Activated T-helper 2 cell treated with anti-CD3 and anti-CD28 coated beads, Interferon-gamma antibody, Interleukin-2, Interleukin-4, amounts not matched to agents 10 μg/mL and 5 μg/mL and 100 μg/mL, durations not matched to agents 14 hours and 24 hours and 36 hours (primary cell): ENCODE results near the gene KRTAP5-9. TPM values are rescaled to one million over a fixed set of nuclear protein-coding genes. Genes with fewer than 3 reads are reported as not detected.
"Not testable (repeated sequence)": the region's sequence is repeated elsewhere in the genome, so short reads cannot be mapped to it uniquely, and the experiment has no call there.

Experiments
- DNase-seq: peaks from one replicate; pipeline ENCODE4 v3.0.0; 2021; ENCODE audit warnings: low spot score
- H3K27ac Mint-ChIP-seq: one replicate; pipeline ENCODE4 v1.8.0; 2021; ENCODE audit warnings: mixed read lengths
- H3K27me3 Mint-ChIP-seq: one replicate; pipeline ENCODE4 v1.8.0; 2021; ENCODE audit warnings: low read depth, mixed read lengths
- H3K36me3 Mint-ChIP-seq: one replicate; pipeline ENCODE4 v1.8.0; 2021; ENCODE audit warnings: low read depth, mixed read lengths
- H3K4me1 Mint-ChIP-seq: one replicate; pipeline ENCODE4 v1.8.0; 2021; ENCODE audit warnings: low read depth, mixed read lengths
- H3K4me3 Mint-ChIP-seq: one replicate; pipeline ENCODE4 v1.8.0; 2021; ENCODE audit warnings: low read depth, mild to moderate bottlenecking, moderate library complexity, mixed read lengths
- H3K9me3 Mint-ChIP-seq: one replicate; pipeline ENCODE4 v1.8.0; 2021; ENCODE audit warnings: mixed read lengths
- intact Hi-C: fragments of 100-400 bp; cut with micrococcal nuclease; formaldehyde crosslinking; loops from one replicate; pipeline ENCODE4 v1.15.1; 2023
- total RNA-seq: library from RNA; stranded (reverse); gene quantifications from 2 replicates; pipeline ENCODE4 v1.2.3, GENCODE V29; 2022

KRTAP5-9 gene
- total RNA-seq, 1 donor from 2014 or later, result not detected

DNA sequence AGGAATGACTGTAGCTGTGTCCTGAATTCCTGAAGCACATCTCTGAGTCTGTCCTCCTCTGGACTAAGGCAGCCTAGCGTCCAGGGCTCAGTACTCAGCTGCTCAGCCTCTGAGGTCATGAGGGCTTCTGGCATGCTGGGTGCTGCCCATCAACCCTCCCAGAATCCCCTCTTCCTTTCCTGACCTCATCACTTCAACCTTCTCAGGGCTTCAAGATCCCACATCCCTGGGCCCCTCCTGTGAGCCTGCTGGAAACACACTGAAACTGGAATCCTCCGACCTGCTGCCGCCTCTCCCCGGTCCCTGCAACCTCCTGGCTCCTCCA lies 9.6 kb upstream of the KRTAP5-9 start:
- H3K36me3 Mint-ChIP-seq, result no peaks in the 10 kb centered on the region

DNA sequence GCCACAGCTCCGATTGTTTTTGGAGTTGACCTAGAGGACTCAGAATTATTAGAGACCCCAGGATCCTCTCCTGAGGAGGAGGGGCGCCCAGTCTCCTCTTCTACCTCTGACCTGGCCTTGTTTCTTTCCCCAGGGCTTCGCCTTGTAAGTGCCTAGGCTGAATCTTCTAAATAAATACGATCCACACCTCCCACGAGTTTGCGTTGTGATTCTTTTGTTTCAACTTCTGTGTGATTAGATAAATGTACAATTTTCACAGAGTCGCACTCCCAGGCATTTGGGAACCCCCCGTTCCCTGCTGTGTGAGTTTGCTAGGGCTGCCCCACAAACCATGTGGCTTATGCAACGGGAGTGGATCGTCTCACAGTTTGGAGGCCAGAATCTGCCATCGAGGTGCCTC lies 9.2 kb upstream of the KRTAP5-9 start:
- Mint-ChIP-seq H3K27me3 (no peaks in the 10 kb centered on the region), H3K36me3 (no peaks in the 10 kb centered on the region), H3K4me3 (no peak overlapping the region), H3K4me1 (peaks cover 6% of the 10 kb centered on the region), H3K27ac (no peak overlapping the region), H3K9me3 (peaks cover 16% of the 10 kb centered on the region)
- intact Hi-C loops, result no loop called here
- no peak for DNase-seq

More for the DNA sequence above, 9.6 kb upstream of the KRTAP5-9 start:
- DNase-seq, result no peak
- Mint-ChIP-seq H3K4me1 (peaks cover 4% of the 10 kb centered on the region), H3K9me3 (peaks cover 16% of the 10 kb centered on the region), H3K27me3 (no peaks in the 10 kb centered on the region), H3K27ac (no peak overlapping the region), H3K4me3 (no peak overlapping the region)
- intact Hi-C loops, result no loop called here

DNA sequence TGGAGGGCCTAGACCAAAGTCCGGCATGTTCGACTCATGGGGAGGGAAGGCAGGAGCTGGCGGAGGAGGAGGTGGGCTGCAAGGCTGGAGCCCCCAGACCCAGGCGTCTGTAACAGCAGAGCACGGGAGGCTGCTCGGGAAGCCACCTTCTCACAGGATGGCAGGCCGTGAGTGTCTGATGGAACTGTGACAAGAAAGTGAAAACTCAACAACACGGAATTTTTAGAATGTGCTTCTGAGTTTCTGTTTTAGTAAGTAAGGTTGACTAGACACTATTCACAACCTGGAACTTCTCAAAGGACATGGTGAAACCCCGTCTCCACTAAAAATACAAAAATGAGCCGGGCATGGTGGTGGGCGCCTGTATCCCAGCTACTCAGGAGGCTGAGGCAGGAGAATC lies 8.2 kb upstream of the KRTAP5-9 start:
- H3K36me3 Mint-ChIP-seq, intact Hi-C loops, H3K4me3 Mint-ChIP-seq, H3K4me1 Mint-ChIP-seq, H3K27me3 Mint-ChIP-seq, H3K27ac Mint-ChIP-seq, DNase-seq: not testable (repeated sequence)
- H3K9me3 Mint-ChIP-seq, result peaks cover 16% of the 10 kb centered on the region

DNA sequence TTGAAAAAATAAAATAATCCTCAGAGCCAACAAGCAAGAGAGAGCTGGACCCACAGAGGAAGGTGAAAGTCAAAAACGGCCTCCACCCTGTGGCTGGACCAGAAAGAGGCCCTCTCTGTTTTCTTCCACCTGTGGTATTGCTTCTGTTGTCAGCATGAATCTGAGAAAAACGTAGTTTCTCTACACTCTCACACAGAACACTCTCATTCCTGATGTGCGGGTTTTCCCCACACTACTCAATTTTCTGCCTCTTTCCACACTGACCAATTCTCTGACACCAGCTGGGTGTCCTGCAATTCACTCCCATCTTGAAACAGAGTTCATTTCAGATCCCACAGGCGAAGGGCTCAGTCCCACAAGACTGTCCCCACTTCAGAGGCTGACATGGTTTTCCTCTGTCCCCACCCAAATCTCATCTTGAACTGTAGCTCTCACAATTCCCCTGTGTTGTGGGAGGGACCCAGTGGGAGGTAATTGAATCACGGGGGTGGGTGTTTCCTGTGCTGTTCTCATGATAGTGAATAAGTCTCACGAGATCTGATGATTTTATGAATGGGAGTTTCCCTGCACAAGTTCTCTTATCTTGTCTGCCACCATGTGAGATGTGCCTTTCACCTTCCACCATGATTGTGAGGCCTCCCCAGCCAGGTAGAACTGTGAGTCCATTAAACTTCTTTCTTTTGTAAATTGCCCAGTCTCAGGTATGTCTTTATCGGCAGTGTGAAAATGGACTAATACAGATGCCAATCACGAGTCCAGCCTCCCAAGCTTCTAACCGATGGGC lies 7.5 kb upstream of the KRTAP5-9 start:
- H3K27me3 Mint-ChIP-seq, H3K4me3 Mint-ChIP-seq, DNase-seq, intact Hi-C loops, H3K36me3 Mint-ChIP-seq, H3K4me1 Mint-ChIP-seq: not testable (repeated sequence)
- Mint-ChIP-seq H3K9me3 (peaks cover 16% of the 10 kb centered on the region), H3K27ac (peak overlapping the region; percentile 46)

GRCh38 chr11:71542382-71542781 lies 5.8 kb upstream of the KRTAP5-9 start:
- Mint-ChIP-seq H3K27me3 (no peaks in the 10 kb centered on the region), H3K4me3 (no peak overlapping the region), H3K36me3 (no peaks in the 10 kb centered on the region), H3K9me3 (peaks cover 16% of the 10 kb centered on the region), H3K4me1 (peaks cover 6% of the 10 kb centered on the region), H3K27ac (no peak overlapping the region)
- intact Hi-C loops, result no loop called here
- DNase-seq, result no peak

GRCh38 chr11:71542879-71543777 lies 5.1 kb upstream of the KRTAP5-9 start:
- no peaks in the 10 kb centered on the region for H3K36me3 Mint-ChIP-seq
- peaks cover 16% of the 10 kb centered on the region for H3K9me3 Mint-ChIP-seq
- H3K27ac Mint-ChIP-seq, result no peak overlapping the region
- H3K27me3 Mint-ChIP-seq, result no peaks in the 10 kb centered on the region
- no peak for DNase-seq
- peaks cover 6% of the 10 kb centered on the region for H3K4me1 Mint-ChIP-seq
- intact Hi-C loops, result no loop called here
- no peak overlapping the region for H3K4me3 Mint-ChIP-seq

DNA sequence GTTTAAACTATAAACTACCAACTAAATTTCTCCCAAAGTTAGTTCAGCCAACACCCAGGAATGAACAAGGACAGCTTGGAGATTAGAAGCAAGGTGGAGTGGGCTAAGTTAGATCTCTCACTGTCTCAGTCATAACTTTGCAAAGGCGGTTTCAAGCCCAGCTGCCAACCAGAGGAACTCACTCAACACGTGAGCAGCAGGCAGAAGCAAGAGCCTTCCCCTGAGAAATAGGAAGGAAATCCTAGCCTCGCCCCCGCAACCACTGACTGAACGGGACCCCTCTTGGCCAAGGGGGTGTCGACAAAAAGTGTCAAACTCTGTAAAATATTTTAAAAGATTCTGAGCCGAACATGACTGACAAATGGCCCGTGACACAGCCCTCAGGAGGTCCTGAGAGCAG lies 4.4 kb upstream of the KRTAP5-9 start:
- no peak for DNase-seq
- H3K27ac Mint-ChIP-seq, result no peak overlapping the region
- no peaks in the 10 kb centered on the region for H3K36me3 Mint-ChIP-seq
- no peaks in the 10 kb centered on the region for H3K27me3 Mint-ChIP-seq
- peaks cover 6% of the 10 kb centered on the region for H3K4me1 Mint-ChIP-seq
- H3K9me3 Mint-ChIP-seq, result peaks cover 16% of the 10 kb centered on the region
- H3K4me3 Mint-ChIP-seq, result no peak overlapping the region
- intact Hi-C loops, result no loop called here

GRCh38 chr11:71544525-71545214 lies 3.5 kb upstream of the KRTAP5-9 start:
- intact Hi-C loops, result no loop called here
- no peak overlapping the region for H3K4me3 Mint-ChIP-seq
- H3K9me3 Mint-ChIP-seq, result peaks cover 16% of the 10 kb centered on the region
- no peak for DNase-seq
- H3K27ac Mint-ChIP-seq, result no peak overlapping the region
- H3K36me3 Mint-ChIP-seq, result no peaks in the 10 kb centered on the region
- peaks cover 6% of the 10 kb centered on the region for H3K4me1 Mint-ChIP-seq
- peaks cover 2% of the 10 kb centered on the region for H3K27me3 Mint-ChIP-seq

DNA sequence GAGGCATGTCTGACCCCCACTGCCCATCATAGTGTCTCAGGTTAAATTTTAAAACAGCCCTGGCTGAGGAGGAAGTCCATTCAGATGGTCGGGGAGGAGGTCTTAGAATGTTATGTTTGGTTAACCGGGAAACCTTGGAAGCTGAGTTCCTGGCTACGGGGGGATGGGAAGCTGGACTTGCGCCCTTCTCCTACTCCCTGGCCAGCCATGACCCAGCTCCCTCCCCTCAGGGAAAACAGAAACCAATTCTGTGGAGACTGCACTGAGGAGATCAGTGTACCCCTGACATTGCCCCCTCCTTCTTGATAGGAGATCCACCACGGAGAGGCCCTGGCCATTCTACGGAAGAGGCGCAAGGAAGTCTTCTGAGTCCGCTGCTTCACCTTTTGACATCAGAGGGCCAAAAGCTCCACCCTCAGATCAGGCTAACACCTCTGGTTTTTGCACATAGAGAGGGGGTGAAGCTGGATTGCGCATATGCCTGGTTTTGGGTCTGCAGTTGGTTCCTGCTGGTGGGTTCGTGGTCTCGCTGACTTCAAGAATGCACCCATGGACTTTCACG lies 2.7 kb upstream of the KRTAP5-9 start:
- H3K4me3 Mint-ChIP-seq, result no peak overlapping the region
- no peak overlapping the region for H3K27ac Mint-ChIP-seq
- H3K36me3 Mint-ChIP-seq, result no peaks in the 10 kb centered on the region
- intact Hi-C loops, result no loop called here
- H3K4me1 Mint-ChIP-seq, result peaks cover 6% of the 10 kb centered on the region
- DNase-seq, result no peak
- H3K27me3 Mint-ChIP-seq, result peaks cover 5% of the 10 kb centered on the region
- H3K9me3 Mint-ChIP-seq, result peaks cover 16% of the 10 kb centered on the region

- DNase-seq, result no peak
- no peaks in the 10 kb centered on the region for H3K9me3 Mint-ChIP-seq
- H3K36me3 Mint-ChIP-seq, result no peaks in the 10 kb centered on the region
- H3K27ac Mint-ChIP-seq, result no peak overlapping the region
- peaks cover 2% of the 10 kb centered on the region for H3K4me1 Mint-ChIP-seq
- H3K4me3 Mint-ChIP-seq, result no peak overlapping the region
- intact Hi-C loops, result no loop called here
- H3K27me3 Mint-ChIP-seq, result peaks cover 6% of the 10 kb centered on the region
Measured at GRCh38 chr11:71548716-71549151, 514 bp downstream of the KRTAP5-9 start.

DNA sequence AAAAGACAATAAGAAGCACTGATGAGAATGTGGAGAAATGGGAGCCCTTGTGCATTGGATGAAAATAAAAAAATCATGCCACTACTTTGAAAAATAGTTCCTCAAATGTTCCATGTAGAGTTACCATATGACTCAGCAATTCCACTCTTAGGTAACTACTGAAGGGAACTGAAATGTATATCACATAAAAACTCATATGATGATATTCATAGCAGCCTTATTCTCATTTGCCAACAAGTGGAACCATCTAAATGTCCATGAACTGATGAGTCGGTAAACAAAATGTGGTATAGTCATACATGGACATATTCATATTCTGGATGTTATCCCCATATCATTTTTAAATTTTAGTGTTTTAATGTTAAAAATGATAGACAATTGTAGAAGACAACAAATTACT lies 3.5 kb downstream of the KRTAP5-9 start:
- H3K4me1 Mint-ChIP-seq, result no peaks in the 10 kb centered on the region
- H3K4me3 Mint-ChIP-seq, result no peak overlapping the region
- no peak overlapping the region for H3K27ac Mint-ChIP-seq
- H3K36me3 Mint-ChIP-seq, result no peaks in the 10 kb centered on the region
- H3K27me3 Mint-ChIP-seq, result peaks cover 6% of the 10 kb centered on the region
- intact Hi-C loops, result no loop called here
- no peaks in the 10 kb centered on the region for H3K9me3 Mint-ChIP-seq
- no peak for DNase-seq

DNA sequence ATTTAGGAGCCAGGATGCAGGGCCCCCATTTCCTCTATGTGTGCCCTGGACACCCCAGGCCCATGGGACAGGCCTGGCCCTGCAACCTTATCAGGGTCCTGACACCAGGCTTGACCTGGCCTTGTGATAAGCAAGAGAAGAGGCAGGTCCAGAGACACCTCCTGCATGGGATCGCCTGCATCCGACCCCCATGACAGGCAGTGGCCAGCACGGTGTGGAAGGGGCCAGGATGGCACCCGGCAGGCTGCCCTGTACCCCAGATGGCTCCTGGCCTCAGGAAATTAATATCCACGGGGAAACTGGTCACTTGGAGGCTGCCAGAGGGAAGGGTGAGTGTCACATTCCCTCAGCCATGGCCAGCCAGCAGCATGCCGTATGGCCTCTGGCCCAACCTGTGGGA lies 6.8 kb downstream of the KRTAP5-9 start:
- H3K36me3 Mint-ChIP-seq, result no peaks in the 10 kb centered on the region
- no peaks in the 10 kb centered on the region for H3K4me1 Mint-ChIP-seq
- intact Hi-C loops, result no loop called here
- no peaks in the 10 kb centered on the region for H3K9me3 Mint-ChIP-seq
- H3K27me3 Mint-ChIP-seq, result peaks cover 11% of the 10 kb centered on the region
- DNase-seq, result no peak
- no peak overlapping the region for H3K4me3 Mint-ChIP-seq
- no peak overlapping the region for H3K27ac Mint-ChIP-seq
